MCF 10A (cell line): ENCODE data around the gene FANCI. TPM values are rescaled to one million over a fixed set of nuclear protein-coding genes. Genes with fewer than 3 reads are reported as not detected.
A peak's percentile ranks its signal among the peaks of the same experiment; 100 is the strongest.

Experiments used
- BruUV-seq: library from RNA; stranded (reverse); fragments of 400-500 nt; replicated peaks from 2 replicates; lab custom pipeline; 2021; lab: Mats Ljungman, UMichigan
- CTCF ChIA-PET: fragments of 300-600 bp; sonication (Branson Sonifier 250); formaldehyde crosslinking; extraction: SDS; loops from one replicate; lab custom pipeline; 2021; ENCODE audit warnings: antibody characterized with exemption, inconsistent platforms; lab: Yijun Ruan, JAX
- POLR2A ChIA-PET: fragments of 300-600, 350-650 bp; sonication (Branson Sonifier 250); formaldehyde crosslinking; extraction: SDS; loops from one replicate; lab custom pipeline; 2020; ENCODE audit warnings: antibody characterized with exemption, inconsistent platforms; lab: Yijun Ruan, JAX
- DNase-seq: peaks from one replicate; pipeline ENCODE4 v3.0.0-alpha.2; 2018; ENCODE audit not compliant: unreplicated experiment
- H3K27ac Mint-ChIP-seq: one replicate; pipeline ENCODE4 v1.8.0; 2022; ENCODE audit warnings: mild to moderate bottlenecking, low read depth, mixed read lengths; ENCODE audit not compliant: unreplicated experiment
- H3K27me3 Mint-ChIP-seq: one replicate; pipeline ENCODE4 v1.8.0; 2022; ENCODE audit warnings: mixed read lengths; ENCODE audit not compliant: insufficient read depth, unreplicated experiment
- H3K36me3 Mint-ChIP-seq: one replicate; pipeline ENCODE4 v1.8.0; 2022; ENCODE audit warnings: mild to moderate bottlenecking, moderate library complexity, mixed read lengths; ENCODE audit not compliant: insufficient read depth, unreplicated experiment
- H3K4me1 Mint-ChIP-seq: one replicate; pipeline ENCODE4 v1.8.0; 2022; ENCODE audit warnings: mixed read lengths; ENCODE audit not compliant: insufficient read depth, unreplicated experiment
- H3K4me3 Mint-ChIP-seq: one replicate; pipeline ENCODE4 v1.8.0; 2022; ENCODE audit warnings: mild to moderate bottlenecking, moderate library complexity, mixed read lengths; ENCODE audit not compliant: unreplicated experiment
- H3K9me3 Mint-ChIP-seq: one replicate; pipeline ENCODE4 v1.8.0; 2022; ENCODE audit warnings: mixed read lengths; ENCODE audit not compliant: unreplicated experiment
- intact Hi-C: fragments of 100-400 bp; cut with micrococcal nuclease; formaldehyde crosslinking; loops from 2 replicates; pipeline ENCODE4 v1.14.1; 2022
- total RNA-seq: library from RNA; stranded (reverse); gene quantifications from 2 replicates; pipeline ENCODE4 v1.2.3, GENCODE V29; 2022
- TF ChIP-seq, protein P1 (sequence below): fragments of 200-600 bp; IDR thresholded peaks from one replicate; pipeline ENCODE4 v1.8.0; 2022; ENCODE audit warnings: antibody characterized with exemption, mild to moderate bottlenecking; ENCODE audit not compliant: unreplicated experiment

Gene FANCI
- total RNA-seq, 1 experiment from 2014 or later, result 34.0 TPM

DNA sequence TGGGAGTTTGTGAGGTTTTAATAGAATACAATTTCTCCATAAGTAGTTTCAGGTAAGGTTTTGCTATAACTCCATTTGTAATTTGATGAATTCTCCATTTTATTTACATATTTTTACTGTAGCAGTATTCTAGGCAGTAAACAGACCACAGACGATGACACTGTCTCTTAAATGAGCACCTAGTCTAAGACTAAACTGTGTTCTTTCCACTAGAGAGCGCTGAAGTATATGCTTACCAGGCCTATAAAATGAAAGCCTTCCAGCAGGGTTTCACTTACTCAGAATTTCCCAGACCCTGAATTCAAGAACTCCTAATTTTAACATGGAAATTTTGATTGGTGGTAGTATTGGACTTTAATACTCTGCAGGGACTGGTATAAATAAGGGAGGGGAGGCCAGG, 49.2 kb downstream of the FANCI start:
- intact Hi-C loops, result no loop called here
- peaks cover 52% of the 10 kb centered on the region for H3K36me3 Mint-ChIP-seq
- H3K27me3 Mint-ChIP-seq, result no peaks in the 10 kb centered on the region
- DNase-seq, result no peak
- H3K9me3 Mint-ChIP-seq, result no peaks in the 10 kb centered on the region
- ChIA-PET CTCF (no interaction called here), POLR2A (interaction anchor here (1.6 kb wide), 1 partner anchor 42 kb away, joined by 3 read pairs; the partner anchor contains the start of gene POLG)
- no peak overlapping the region for H3K4me3 Mint-ChIP-seq
- no peak overlapping the region for H3K27ac Mint-ChIP-seq
- no peaks in the 10 kb centered on the region for H3K4me1 Mint-ChIP-seq
- BruUV-seq, result no TSS peak
- TF ChIP-seq, protein P1, sequence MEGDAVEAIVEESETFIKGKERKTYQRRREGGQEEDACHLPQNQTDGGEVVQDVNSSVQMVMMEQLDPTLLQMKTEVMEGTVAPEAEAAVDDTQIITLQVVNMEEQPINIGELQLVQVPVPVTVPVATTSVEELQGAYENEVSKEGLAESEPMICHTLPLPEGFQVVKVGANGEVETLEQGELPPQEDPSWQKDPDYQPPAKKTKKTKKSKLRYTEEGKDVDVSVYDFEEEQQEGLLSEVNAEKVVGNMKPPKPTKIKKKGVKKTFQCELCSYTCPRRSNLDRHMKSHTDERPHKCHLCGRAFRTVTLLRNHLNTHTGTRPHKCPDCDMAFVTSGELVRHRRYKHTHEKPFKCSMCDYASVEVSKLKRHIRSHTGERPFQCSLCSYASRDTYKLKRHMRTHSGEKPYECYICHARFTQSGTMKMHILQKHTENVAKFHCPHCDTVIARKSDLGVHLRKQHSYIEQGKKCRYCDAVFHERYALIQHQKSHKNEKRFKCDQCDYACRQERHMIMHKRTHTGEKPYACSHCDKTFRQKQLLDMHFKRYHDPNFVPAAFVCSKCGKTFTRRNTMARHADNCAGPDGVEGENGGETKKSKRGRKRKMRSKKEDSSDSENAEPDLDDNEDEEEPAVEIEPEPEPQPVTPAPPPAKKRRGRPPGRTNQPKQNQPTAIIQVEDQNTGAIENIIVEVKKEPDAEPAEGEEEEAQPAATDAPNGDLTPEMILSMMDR, result no peak

DNA sequence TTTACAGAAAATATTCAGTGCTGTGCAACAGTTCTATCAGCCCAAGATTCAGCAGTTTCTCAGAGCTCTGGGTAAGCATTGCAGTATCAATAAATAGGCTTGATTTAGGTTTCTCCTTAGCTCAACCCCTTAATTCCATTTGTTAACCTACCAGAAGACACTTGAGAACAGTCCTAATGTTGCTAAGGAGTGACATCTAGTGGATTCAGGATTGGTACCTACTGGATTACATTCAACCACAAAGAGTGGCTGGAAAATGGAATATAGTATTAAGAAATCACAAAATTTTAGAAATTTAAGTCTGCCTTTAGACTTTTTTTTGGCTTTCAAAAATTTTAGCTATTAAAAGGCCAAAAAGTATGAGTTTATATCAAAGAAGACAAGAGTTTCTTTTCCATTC, 56.1 kb downstream of the FANCI start:
- H3K36me3 Mint-ChIP-seq, result peaks cover 42% of the 10 kb centered on the region
- H3K4me3 Mint-ChIP-seq, result no peak overlapping the region
- intact Hi-C loops, result loop anchor here (1.0 kb wide), 1 partner anchor 93 kb away; no protein-coding TSS in a partner anchor
- no peak overlapping the region for H3K27ac Mint-ChIP-seq
- no TSS peak for BruUV-seq
- POLR2A ChIA-PET, result interaction anchor here (0.8 kb wide), 1 partner anchor 19 kb away, joined by 4 read pairs; no protein-coding TSS in a partner anchor
- peak; percentile 27 for DNase-seq
- no peaks in the 10 kb centered on the region for H3K27me3 Mint-ChIP-seq
- H3K4me1 Mint-ChIP-seq, result no peaks in the 10 kb centered on the region
- CTCF ChIA-PET, result interaction anchor here (0.6 to 6.3 kb wide), 19 partner anchors 9 to 753 kb away, joined by 3 to 78 read pairs (median 4); no protein-coding TSS in a partner anchor
- TF ChIP-seq, protein P1, result no peak
- H3K9me3 Mint-ChIP-seq, result no peaks in the 10 kb centered on the region

DNA sequence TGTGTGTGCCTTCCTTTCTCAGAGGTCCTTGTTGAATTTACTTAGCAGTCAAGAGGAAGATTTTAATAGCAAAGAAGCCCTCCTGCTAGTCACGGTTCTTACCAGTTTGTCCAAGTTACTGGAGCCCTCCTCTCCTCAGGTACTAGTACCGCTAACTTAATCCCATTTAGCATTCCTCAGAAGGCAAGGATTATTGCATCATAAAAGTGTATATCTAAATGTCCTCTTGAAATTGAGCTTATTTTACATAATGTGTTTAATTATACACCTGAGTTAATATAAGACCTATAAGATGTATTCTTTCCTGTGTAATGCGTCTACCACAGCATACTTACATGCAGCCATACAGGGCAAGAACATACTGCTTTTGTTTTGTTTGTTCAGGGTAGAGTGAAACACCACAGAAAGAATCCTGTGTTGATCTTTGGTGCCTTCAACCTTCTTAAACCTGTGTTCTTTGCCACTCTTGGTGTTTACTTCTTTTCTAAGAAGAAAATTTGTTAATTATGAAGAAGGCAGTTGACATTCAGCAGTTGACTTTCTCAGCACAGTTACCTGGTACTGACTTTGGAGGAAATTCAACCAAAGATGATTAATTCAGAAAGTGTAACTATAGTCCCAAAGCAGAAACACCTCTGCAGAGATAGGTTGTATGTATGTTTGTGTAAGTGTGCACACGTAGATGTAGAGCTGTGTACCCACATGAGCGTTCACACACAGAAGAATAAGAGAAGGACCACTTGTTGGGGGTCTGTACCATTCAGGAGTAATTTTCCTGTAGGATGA, 57.7 kb downstream of the FANCI start:
- no peak overlapping the region for H3K4me3 Mint-ChIP-seq
- H3K27me3 Mint-ChIP-seq, result no peaks in the 10 kb centered on the region
- intact Hi-C loops, result no loop called here
- no peaks in the 10 kb centered on the region for H3K4me1 Mint-ChIP-seq
- peaks cover 38% of the 10 kb centered on the region for H3K36me3 Mint-ChIP-seq
- BruUV-seq, result no TSS peak
- H3K27ac Mint-ChIP-seq, result no peak overlapping the region
- CTCF ChIA-PET, result interaction anchor here (0.6 to 6.3 kb wide), 8 partner anchors 11 to 281 kb away, joined by 3 to 78 read pairs (median 6); no protein-coding TSS in a partner anchor
- TF ChIP-seq, protein P1, result no peak
- POLR2A ChIA-PET, result interaction anchor here (0.6 kb wide), 1 partner anchor 95 kb away, joined by 3 read pairs; no protein-coding TSS in a partner anchor
- H3K9me3 Mint-ChIP-seq, result no peaks in the 10 kb centered on the region
- no peak for DNase-seq

DNA sequence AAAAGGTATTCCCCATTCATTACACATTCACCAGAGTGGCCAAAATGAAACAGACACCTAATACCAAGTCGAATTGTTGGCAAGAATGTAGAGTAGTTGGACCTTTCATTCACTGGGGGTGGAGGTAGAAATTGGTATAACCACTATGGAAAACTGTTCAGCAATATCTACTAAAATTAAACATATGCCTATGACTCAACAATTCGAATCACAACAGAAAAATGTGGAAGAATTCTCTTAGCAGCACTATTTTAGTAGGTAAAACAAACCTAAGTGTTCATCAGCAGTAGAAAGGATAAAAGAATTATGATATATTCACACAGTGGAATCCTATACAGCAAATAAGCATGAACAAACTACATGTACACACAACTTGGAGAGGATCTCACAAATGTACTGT, 60.2 kb downstream of the FANCI start:
- CTCF ChIA-PET, result interaction anchor here (2.1 kb wide), 1 partner anchor 97 kb away, joined by 14 read pairs; no protein-coding TSS in a partner anchor
- DNase-seq, result no peak
- Mint-ChIP-seq H3K36me3 (peaks cover 38% of the 10 kb centered on the region), H3K27ac (no peak overlapping the region), H3K4me3 (no peak overlapping the region), H3K9me3 (no peaks in the 10 kb centered on the region), H3K27me3 (no peaks in the 10 kb centered on the region), H3K4me1 (peaks cover 7% of the 10 kb centered on the region)
- no TSS peak for BruUV-seq
- intact Hi-C loops, result no loop called here
- POLR2A ChIA-PET, result no interaction called here
- TF ChIP-seq, protein P1, result no peak
